Femur (tissue), 1 donor: Measurements from ENCODE around the gene TMEM222.

Experiments
- DNase-seq: peaks from one replicate; pipeline ENCODE4 v3.0.0-alpha.2; 2017

The TMEM222 gene

DNA sequence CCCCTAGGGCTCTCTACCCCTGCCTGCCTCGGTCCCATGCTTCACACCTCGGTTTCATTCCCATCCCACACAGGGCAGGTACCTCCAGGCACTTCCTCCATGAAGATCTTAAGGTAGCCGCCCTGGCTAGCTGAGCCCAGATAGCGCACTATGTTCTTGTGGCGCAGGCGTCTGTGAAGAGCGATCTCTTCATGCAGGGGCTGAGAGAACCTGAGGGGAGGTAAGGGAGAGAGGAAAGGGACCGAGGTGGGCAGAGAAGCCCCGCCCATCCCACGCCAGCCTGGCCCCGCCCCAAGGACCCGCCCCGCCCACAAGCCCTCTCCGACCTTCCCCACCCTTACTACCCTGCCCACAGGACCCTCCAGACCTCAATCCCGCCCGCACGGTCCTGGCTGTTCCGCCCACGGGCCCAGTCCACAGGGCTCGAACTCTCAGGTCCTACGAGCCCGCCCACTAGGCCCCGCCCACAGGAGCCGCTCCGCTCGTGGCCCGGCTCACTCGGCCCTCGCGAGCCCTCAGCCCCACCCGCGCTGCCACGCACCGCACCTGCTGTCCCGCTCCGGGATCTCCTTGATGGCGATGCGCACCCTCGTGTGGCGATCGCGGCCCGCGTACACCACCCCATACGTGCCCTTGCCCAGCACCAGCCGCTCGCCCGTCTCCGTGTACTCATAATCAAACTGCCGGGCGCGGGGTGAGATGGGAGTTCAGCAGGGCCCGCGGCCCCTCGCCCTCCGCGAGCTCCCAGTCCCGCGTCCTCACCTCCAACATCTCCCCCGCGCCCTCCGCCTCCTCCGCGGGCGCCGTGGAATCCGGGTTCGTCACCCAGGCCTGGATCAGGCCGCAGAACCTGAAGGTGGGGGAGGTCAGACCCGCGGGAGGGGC, 38.4 kb downstream of the TMEM222 start:
- DNase-seq = no peak

DNA sequence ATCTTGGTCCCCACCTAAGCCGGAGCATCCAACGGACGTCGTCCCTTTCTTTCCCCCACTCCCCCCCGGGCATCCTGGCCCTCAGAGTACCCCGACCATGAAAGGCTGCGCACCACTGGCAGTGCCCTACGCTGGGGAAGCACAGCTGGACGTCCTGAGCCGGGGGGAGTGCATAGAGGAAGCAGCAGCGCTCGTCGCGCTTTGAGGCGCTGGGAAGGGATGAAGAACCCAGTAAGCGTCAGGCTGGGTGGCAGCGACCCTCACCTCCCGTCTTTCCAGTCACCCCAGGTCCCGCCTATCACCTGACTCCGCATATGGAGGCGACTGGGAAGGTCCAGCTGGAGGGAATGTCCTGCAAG, 39.1 kb downstream of the TMEM222 start:
- DNase-seq = no peak

DNA sequence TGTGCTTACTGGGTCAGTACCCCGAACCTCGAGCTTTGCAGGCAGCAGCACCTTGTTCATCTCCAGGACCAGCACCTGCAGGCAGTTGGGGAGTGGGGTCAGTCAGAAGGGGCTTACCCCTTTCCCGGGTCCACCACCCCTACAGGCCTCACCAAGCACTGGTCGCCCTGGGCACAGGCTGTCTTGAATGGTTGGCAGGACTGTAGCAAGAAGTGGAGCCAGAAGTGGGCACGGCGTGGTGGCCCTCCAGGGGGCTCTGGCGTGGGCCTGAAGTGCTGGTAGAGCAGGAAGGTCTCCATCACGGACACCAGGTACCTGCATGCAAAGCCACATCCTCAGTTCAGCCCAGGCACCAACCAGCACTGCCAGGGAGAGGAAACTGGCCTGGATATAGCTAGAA, 39.6 kb downstream of the TMEM222 start:
- DNase-seq = no peak

DNA sequence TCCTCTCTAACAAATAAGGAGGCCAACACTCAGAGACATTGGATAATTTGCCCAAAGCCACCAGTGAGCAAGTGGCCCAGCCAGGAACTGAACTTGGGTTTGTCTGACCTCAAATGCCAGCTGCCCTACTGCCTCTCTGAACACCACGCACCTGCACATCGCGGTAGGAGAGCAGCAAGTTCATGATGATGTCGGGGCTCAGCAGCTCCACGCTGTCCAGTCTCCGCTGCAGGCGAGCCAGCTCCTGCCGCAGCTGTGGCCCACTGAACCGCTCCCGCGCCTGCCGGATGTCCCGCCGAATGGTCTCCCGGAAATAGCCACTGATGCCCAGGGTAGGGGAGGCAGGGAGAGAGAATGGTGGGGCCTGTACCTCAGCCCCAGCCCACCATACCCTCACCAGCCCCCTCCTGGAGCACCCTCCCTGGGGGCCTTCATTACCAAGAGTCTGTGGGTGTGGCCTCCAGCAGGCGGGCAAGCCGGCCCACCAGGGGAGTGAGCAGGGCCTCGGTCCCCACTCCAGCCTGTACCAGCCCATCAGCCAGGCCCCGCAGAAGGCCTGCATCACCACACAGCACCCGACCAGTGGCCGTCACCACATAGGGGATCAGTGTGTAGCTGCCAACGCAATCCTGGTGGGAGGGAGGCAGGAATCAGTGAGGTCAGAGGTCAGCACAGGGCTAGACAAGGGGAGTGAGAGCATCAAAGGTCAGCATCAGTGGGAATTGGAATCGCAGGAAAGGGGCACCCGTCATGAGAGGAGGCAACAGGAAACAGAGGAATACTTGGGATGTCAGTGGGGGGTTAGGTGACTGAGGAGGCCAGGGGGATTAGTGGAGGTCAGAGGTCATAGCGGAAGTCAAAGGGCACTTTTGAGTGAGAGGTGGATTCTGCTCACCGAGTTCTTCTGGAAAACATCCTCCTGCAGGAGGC, 42.1 kb downstream of the TMEM222 start:
- DNase-seq = no peak

DNA sequence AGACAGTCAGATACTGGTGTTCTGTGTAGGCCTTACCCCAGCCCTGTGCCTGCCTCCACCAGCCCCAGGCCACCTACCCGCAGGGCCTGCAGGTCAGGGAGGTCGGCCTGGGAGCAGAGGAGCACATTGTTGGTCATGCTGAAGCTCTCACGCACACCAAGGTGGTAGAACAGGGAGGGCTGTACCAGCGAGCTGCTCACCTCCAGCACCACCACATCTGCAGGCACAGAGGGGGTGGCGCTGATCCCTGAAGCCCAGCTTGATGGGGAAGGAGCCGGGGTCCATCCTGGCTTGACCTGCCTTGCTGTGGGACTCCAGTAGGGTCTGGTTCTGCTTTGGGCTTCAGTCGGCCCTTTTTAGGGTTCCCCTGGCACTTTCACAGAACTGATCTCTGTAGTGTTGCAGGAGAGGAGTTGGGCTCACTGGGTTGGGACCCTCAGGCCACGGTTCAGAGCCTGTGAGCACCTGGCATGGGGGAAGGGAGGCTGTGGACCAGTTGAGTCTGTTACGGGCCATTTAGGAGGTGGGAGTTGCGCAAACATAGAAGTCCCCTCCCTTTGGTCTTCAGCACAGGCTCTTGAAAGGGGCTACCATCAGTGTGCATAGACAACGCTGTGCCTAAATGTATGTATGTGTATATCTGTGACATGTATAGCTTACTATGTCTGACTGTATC, 42.9 kb downstream of the TMEM222 start:
- DNase-seq = no peak

DNA sequence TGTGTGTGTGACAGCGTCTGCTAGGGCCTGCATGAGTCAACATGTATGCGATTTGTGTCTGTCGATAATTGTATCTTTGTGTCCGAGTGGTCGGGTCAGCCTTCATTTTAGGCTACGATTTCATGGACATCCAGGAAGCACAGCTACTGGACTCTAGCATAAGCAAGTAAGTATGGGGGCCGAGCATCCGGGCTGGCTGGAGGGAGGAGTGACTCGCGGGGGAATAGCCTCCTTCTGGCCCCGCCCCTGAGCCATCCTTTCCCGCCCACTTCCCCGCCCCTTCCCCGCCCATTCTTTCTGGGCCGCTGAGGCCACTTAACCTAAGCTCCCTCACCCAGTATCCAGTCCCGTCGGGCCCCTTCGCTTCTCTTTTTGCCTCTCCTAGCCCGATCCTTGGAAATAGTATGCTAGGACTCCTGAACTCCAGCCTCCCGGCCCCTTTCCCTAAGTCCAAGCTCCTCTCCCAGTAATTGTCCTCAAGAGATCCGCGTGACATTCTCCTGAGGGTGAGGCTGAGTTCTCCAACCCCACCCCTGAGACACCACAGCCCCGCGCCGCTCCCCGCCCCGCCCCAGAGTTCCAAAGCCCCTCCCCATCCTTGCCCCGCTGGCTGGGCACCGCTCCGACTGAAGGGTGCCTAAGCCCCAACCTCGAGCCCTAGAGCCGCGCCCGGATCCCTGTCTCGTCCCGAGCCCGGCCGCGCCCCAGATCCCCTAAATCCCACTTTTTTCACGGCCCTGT, 43.6 kb downstream of the TMEM222 start:
- peak; percentile 95 for DNase-seq

DNA sequence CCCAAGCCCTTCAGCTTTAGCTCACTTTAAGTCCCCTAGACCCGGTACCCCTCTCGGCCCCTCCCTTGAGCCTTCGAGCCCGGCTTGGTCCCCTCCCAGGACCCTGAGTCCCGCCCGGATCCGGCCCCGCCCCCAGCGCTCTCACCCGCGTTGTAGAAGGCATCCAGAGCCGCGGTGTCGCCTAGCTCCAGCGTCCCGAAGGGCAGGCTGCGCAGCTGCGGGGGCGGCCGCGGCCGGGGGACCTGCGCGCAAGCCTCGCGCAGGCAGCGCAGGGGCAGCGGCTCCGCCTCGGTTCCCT, 44.1 kb downstream of the TMEM222 start:
- peak; percentile 88 for DNase-seq

DNA sequence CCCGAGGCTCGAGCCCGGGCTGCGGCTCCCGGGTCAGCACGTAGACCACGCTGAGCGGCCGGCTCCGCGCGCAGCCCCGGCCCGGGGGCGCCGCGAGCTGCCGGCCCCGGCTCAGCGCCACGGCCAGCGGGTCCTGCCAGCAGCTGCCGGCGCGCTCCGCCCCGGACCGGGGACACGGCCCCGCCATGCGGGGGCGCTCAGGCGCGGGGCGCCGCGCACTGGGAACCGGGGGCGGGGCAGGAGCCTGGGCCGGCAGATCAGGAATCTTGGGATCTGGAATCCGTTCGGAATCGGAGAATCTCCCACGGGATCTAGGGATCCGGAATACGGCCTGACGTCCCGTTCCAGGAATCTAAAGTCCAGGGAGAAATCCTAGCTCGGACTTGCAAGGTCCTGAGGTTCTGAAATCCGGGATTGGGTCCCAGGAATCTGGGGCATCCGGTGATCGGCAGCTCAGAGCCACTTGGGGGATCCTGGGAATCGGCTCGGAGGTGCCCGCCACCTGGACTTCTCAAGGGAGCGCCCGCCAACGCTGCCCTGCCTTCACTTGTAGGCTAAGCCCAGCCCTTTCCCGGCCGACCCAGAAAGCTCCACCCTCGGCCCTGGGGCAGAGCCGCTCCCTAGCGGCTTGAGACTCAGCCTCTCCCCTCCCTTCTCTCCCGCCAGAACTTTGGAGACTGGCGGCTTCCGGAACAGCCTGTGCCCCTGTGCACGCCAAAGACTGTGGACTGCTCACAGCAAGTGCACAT, 44.6 kb downstream of the TMEM222 start, which contains the start of gene MAP3K6:
Gene MAP3K6, minus strand, starts transcription at position 551 of the 749 bp plus-strand sequence. Its CDS starts 364 bp downstream, at position 187.
- DNase-seq = peak; percentile 87

DNA sequence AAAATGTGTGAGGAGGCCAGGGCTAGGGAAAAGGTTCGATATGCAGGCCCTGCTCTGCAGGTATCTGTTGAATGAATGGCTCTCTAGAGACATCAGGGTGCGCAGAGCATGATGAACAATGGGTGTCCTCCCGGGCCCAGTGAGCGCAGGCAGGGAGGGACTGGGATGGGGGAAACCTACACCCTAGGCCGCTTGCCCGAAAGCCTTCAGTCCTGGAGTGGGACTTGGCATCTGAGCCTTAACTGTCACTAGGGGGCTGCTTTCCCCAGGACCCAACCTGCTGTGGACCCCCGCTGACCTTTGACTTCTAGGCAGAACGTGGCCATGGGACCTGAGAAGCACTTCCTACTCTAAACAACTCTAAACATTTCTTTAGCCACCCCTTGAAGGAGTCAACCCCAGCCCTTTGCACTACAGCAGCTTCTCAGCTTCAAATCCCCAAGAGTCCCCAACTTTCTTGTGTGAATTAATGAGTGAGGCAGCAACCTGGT, 45.2 kb downstream of the TMEM222 start:
- DNase-seq = no peak

DNA sequence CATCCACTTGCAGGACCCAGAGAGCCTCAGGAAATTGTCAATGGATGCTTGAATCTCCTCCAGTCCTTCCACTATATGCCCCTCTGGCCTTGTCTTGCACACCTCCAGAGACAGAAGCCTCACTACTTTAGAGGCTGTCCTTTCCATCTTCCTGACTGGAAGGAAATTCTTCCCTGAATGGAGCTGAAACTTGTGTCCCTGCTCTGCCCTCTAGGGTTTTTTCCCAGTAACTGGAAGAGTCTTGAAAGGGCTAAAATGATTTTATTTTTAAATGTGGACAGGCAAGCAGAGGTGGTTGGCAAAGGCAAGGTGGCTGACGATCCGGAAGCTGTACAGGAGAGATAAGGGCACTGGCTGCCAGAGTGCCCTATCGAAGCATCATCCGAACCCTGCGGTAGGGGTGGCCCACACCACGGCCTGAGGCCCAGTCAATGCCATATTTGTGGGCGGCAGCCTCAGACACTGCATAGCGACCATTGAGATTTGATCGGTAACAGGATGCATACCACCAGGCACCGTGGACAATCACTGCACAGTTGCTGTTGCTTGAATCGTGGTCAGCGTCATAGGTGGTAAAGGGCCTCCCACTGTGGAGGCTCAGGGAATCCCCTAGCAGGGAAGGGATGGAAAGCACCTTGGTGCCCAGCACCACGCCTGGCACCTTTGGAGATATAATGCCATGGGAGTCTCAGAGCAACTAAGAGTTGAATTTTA, 47.1 kb downstream of the TMEM222 start:
- no peak for DNase-seq

DNA sequence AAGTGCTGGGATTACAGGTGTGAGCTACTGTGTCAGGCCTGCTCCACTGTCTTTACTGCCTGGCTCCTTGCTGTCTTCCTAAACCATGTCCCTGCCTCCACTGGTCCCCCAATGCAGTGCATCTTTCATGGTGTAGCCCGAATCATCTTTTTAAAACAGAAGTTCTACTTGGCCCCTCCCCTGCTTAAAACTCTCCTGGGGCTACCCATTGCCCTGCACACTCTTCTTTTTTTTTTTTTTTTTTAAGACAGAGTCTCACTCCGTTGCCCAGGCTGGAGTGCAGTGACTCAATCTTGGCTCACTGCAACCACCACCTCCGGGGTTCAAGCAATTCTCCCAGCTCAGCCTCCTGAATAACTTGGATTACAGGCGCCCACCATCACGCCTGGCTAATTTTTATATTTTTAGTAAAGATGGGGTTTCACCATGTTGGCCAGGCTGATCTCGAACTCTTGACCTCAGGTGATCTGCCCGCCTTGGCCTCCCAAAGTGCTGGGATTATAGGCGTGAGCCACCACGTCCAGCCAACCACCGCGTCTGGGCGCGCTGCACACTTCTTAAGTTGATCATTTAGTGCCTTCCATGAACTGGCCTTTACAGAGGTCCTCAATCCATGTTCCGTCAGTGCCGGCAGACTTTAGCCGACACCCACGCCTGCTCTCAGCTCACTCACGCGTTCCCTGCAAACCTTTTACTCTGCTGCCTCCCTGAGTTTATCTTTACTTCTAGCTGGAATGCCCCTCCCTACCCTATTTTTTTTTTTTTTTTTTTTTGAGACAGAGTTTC, 50.3 kb downstream of the TMEM222 start:
- DNase-seq = no peak

DNA sequence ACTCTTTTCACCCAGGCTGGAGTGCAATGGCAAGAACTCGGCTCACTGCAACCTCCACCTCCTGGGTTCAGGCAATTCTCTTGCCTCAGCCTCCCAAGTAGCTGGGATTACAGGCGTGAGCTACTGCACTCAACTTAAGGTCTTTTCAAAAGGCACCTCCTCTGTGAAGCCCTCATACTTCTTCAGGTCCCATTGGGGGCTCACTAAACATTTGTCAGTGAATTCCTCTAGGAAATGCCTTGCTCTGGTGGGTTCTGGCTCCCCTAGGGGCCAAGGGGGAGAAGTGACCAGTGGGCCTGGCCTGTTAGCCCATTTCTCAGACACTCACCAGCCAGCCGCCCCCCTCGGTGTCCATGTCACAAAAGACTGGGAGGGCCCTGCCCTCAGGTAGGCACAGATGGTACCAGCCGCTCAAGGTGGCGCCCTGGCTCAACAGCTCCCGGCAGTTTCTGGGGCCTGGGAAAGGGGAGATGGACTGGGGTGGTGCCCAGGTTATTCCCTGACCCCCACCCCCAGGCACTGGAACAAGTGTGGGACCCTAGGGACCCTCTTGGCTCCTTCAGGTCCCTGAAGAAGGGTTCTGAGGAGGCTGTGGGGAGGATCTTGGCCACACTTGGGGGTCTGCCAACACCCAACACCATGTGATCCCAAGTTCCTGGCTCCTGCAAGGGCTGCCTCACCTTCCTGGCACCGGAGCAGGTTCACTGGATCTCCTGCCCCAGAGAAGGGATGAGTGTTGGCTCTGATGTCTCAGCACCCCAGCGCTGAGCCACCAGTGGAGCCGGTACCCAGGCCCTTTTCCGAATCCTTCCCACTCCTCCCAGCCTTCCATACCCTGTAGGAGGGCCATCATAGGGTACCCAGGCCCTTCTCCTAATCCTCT, 51.1 kb downstream of the TMEM222 start:
- DNase-seq = no peak

DNA sequence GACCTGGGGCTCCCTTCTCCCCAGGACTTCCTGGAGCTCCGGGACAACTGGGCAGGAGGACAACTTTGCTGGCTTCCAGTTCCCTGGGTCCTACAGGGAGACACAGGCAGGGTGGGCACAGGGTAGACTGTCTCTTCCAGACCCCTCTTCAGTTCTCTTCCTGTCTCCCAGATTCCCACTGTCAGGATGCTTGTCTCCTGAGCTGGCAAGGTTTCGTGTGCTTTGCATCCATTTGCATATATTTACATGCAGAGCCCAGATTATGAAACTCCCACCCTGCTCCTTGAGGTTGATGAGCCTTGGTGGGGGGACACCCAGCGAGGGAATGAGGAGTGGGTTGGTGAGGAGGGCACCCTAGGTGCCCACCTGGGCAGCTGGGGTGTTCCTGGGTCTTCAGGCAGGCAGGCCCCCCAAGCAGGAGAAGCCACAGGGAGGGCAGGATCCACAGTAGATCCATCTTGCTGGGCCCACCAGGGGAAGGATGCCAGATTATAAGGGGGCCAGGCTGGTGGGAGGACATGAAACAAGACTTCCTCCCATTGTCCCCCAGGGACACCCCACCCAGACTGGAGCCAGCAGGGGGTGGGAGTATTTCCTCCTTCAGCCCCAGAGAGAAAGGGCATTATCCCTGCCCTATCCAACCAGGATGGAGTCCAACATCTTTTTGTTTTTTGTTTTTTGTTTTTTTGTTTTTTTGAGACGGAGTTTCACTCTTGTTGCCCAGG, 52.6 kb downstream of the TMEM222 start, which contains the start of gene FCN3:
Gene FCN3, minus strand, starts transcription at position 463 of the 725 bp plus-strand sequence. Its CDS starts 6 bp downstream, at position 457.
- DNase-seq = no peak

DNA sequence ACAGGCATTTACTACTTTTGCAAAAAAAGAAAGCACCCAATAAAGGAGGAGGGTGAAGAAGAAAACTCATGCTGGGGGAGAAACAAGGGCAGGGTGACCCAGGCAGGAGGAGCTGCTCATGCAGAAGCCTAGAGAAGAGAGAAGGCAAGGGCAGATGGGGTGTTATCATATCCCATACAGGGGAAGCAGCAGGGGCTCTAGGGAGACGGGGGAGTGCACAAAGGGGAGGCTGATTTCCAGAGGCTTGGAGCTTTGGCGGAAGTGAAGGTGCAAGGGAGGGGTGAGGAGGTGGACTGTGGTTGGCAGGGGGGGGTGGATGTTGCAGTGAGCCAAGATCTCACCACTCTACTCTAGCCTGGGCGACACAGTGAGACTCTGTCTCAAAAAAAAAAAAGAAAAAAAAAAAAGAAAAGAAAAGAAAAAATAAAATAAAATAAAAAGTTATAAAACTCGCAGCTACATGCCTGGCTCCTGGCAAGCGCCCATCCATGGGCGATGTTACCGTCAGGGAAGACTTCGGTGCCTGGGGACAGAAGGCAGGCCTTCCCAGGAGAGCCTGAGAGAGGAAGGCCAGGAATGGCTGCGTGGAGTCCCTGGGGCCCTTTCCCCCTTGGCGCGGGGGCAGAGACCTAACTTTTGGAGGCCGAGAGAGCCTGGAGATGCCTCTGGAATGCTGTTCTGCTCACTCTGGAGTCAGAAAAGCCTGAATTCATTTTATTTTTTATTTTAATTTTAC, 56.0 kb downstream of the TMEM222 start:
- no peak for DNase-seq

DNA sequence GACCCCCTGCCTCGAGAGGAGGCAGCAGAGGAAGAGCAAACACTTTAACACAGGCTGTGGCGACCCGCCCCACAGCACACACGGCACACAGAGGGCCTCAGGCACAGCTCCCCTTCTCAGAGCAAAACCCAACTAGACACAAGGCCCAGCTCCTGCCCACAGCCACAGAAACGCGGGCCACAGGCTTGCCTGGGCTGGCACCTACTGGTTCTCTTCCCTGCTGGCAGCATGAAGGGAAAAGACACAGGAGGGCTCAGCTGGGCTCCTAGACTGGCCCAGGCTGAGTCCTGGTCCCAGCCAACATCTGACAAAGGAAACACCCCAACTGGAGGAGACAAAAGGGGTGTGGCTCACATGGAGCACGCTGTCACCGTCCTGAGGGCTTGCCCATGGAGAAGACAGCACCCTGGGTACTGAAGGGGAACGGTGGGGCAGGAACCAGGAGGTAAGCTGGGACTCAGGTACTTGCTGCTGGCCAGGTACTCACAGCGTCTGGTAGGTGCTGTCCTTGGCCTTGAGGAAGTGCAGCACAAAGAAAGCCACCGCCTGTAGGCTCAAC, 57.7 kb downstream of the TMEM222 start:
- no peak for DNase-seq

DNA sequence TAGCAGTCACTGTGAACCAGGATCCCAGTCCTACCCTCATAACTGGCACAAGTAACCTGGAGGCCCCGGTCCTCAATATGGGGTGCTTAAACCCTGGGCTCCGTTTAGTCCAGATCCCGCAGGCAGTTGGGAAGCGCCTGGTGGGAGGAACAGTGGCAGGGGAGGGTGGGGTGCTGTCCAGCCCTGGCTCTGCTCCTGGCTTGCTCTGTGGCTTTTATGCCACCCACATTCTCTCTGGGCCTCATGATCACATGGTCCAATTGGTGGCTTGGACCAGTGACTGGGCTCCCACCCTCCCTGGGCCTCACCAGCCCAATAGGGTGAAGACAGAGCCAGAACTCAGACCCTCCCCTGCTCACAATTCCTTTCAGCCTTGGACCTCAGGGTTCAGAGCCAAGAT, 58.3 kb downstream of the TMEM222 start:
- DNase-seq = no peak
